Tibial nerve (tissue), 4 donors: ENCODE results near the gene KANK2.

ENCODE experiments used
- EP300 ChIP-seq, 2 donors: sonication (generic); formaldehyde crosslinking; IDR thresholded peaks; one replicate each; pipeline ENCODE4 v1.6.1; 2017; ENCODE audit warnings: antibody characterized with exemption in 2 of 2, mild to moderate bottlenecking in 1 of 2
- POLR2A ChIP-seq, 2 donors: fragments of 450-650 bp; IDR thresholded peaks; one replicate each; pipeline ENCODE4 v1.6.1; 2017; ENCODE audit warnings: antibody characterized with exemption in 2 of 2, mild to moderate bottlenecking in 2 of 2, moderate library complexity in 2 of 2
- TF ChIP-seq, protein P1 (sequence below), 5 experiments: fragments of 200-600 bp in 3 of 5; fragments of 450-650 bp in 2 of 5; sonication (generic) in 3 of 5; IDR thresholded peaks; one replicate each; pipeline ENCODE4 v1.5.1; 2016 to 2019; ENCODE audit warnings: antibody characterized with exemption in 5 of 5, mild to moderate bottlenecking in 3 of 5, moderate library complexity in 2 of 5

DNA sequence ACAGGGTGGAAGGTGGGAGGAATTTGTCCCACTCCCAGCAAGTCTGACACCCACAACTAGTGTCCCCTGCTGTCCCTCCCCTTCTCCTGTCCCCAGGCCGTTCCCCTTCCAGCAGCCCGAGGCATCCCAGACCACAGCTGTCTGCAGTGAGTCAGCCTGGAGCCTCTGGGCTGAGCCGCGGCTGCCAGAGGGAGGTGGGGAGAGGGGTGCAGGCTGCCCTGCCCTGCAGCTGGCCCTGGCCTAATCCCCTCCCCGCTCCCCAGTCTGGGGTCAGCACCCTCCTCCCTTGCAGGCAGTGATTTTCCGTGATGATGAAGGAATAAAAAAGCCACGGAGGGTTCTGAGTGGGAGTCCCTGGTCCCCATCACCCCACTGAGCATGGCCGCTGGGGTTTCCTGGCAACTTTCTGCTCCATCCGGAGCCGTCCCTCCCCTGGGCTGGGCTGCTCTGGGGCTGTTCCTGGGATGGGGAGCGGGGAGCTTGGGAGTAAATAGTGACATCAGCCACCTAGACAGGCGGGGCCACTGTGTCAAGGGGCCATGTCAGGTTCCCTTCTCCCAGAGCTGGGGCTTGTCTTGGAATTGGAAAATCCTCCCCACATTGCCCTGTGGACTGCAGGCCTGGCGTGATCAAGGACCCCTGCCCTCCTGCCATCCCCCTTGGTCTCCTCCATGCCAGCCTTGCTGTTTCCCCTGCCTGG, 58.6 kb downstream of the KANK2 start:
- peak in 1 of 2 donors; percentile 62 for TF ChIP-seq EP300 (IDR thresholded peaks at IDR 0.05)
- TF ChIP-seq, protein P1, sequence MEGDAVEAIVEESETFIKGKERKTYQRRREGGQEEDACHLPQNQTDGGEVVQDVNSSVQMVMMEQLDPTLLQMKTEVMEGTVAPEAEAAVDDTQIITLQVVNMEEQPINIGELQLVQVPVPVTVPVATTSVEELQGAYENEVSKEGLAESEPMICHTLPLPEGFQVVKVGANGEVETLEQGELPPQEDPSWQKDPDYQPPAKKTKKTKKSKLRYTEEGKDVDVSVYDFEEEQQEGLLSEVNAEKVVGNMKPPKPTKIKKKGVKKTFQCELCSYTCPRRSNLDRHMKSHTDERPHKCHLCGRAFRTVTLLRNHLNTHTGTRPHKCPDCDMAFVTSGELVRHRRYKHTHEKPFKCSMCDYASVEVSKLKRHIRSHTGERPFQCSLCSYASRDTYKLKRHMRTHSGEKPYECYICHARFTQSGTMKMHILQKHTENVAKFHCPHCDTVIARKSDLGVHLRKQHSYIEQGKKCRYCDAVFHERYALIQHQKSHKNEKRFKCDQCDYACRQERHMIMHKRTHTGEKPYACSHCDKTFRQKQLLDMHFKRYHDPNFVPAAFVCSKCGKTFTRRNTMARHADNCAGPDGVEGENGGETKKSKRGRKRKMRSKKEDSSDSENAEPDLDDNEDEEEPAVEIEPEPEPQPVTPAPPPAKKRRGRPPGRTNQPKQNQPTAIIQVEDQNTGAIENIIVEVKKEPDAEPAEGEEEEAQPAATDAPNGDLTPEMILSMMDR (IDR thresholded peaks at IDR 0.05) = peak in 1 of 5 experiments; percentile 37
- TF ChIP-seq POLR2A (IDR thresholded peaks at IDR 0.05) = peak in 1 of 2 donors; percentile 31
